DND-41 (cell line): ENCODE measurements around the gene EDIL3.

Source experiments
- ATAC-seq: fragments of 200-7000 bp; cut with Tn5 transposase; 3 replicates; pipeline ENCODE4 v1.9.1; 2021; ENCODE audit warnings: low read depth; ENCODE audit not compliant: insufficient read depth
- DNase-seq: peaks from one replicate; pipeline ENCODE4 v3.0.0-alpha.2; 2020
- H2AFZ ChIP-seq: 2 replicates; pipeline ENCODE4 v1.6.0; 2012; ENCODE audit warnings: low read depth, low read length
- H3K27ac ChIP-seq: 2 replicates; pipeline ENCODE4 v1.5.1; 2012; ENCODE audit warnings: low read length, inconsistent platforms
- H3K27me3 ChIP-seq: fragments of 200-600 bp; sonication (generic); 2 replicates; pipeline ENCODE4 v1.6.0; 2012; ENCODE audit warnings: low read length, mild to moderate bottlenecking, inconsistent platforms; ENCODE audit not compliant: insufficient read depth, poor library complexity
- H3K36me3 ChIP-seq: 2 replicates; pipeline ENCODE4 v1.5.1; 2012; ENCODE audit warnings: low read length, inconsistent platforms; ENCODE audit not compliant: insufficient read depth
- H3K4me1 ChIP-seq: 2 replicates; pipeline ENCODE4 v1.5.1; 2012; ENCODE audit warnings: mild to moderate bottlenecking, low read length; ENCODE audit not compliant: insufficient read depth
- H3K4me2 ChIP-seq: 2 replicates; pipeline ENCODE4 v1.6.0; 2012; ENCODE audit warnings: mild to moderate bottlenecking, moderate library complexity, low read length, inconsistent platforms; ENCODE audit not compliant: insufficient read depth
- H3K4me3 ChIP-seq, 2 experiments: fragments of 200-600 bp in 1 of 2; shearing (Covaris generic) in 1 of 2; 2 replicates each; pipeline ENCODE4 v1.5.1; 2012 to 2016; ENCODE audit warnings: inconsistent platforms in 2 of 2, low read length in 2 of 2, mild to moderate bottlenecking in 2 of 2, low read depth in 1 of 2, moderate library complexity in 1 of 2
- H3K79me2 ChIP-seq: 2 replicates; pipeline ENCODE4 v1.6.0; 2012; ENCODE audit warnings: low read length, inconsistent platforms; ENCODE audit not compliant: insufficient read depth
- H3K9ac ChIP-seq: 2 replicates; pipeline ENCODE4 v1.6.0; 2012; ENCODE audit warnings: low read depth, mild to moderate bottlenecking, inconsistent platforms, low read length, moderate library complexity
- H3K9me3 ChIP-seq: 2 replicates; pipeline ENCODE4 v1.5.1; 2012; ENCODE audit warnings: low read length, moderate library complexity, mild to moderate bottlenecking, inconsistent platforms; ENCODE audit not compliant: insufficient read depth, severe bottlenecking
- H4K20me1 ChIP-seq: 2 replicates; pipeline ENCODE4 v1.6.0; 2012; ENCODE audit warnings: low read length; ENCODE audit not compliant: insufficient read depth
- CTCF ChIP-seq: IDR thresholded peaks from 2 replicates; pipeline ENCODE4 v1.5.1; 2012; ENCODE audit warnings: borderline replicate concordance, low read length, moderate library complexity, mild to moderate bottlenecking; ENCODE audit not compliant: poor library complexity, severe bottlenecking; ENCODE audit errors: extremely low read depth
- EZH2 ChIP-seq: IDR thresholded peaks from 3 replicates; pipeline ENCODE4 v1.6.1; 2012; ENCODE audit warnings: borderline replicate concordance, low read depth, mild to moderate bottlenecking, moderate library complexity, low read length, inconsistent platforms; ENCODE audit not compliant: severe bottlenecking

The EDIL3 gene

GRCh38 chr5:84285641-84286637 lies 98.7 kb downstream of the EDIL3 start:
- H3K27ac ChIP-seq: no peak overlapping the region
- no peaks in the 10 kb centered on the region for H3K36me3 ChIP-seq
- H3K4me1 ChIP-seq: no peaks in the 10 kb centered on the region
- TF ChIP-seq EZH2: no peak
- no peak for TF ChIP-seq CTCF
- H2AFZ ChIP-seq: no peak overlapping the region
- no peaks in the 10 kb centered on the region for H3K79me2 ChIP-seq
- no peak overlapping the region for H3K4me2 ChIP-seq
- no peak for ATAC-seq
- no peaks in the 10 kb centered on the region for H3K9me3 ChIP-seq
- no peaks in the 10 kb centered on the region for H3K27me3 ChIP-seq
- H4K20me1 ChIP-seq: no peaks in the 10 kb centered on the region
- H3K4me3 ChIP-seq: no peak overlapping the region
- no peak overlapping the region for H3K9ac ChIP-seq
- no peak for DNase-seq

- H3K27ac ChIP-seq: no peak overlapping the region
Observed at GRCh38 chr5:84281383-84281782, 103.3 kb downstream of the EDIL3 start.

GRCh38 chr5:84279234-84279633 lies 105.4 kb downstream of the EDIL3 start:
- H2AFZ ChIP-seq: no peak overlapping the region
- H3K36me3 ChIP-seq: no peaks in the 10 kb centered on the region
- H3K4me3 ChIP-seq: no peak overlapping the region
- H3K9ac ChIP-seq: no peak overlapping the region
- H3K79me2 ChIP-seq: no peaks in the 10 kb centered on the region
- ATAC-seq: no peak
- H3K9me3 ChIP-seq: no peaks in the 10 kb centered on the region
- no peaks in the 10 kb centered on the region for H3K4me1 ChIP-seq
- H4K20me1 ChIP-seq: no peaks in the 10 kb centered on the region
- no peaks in the 10 kb centered on the region for H3K27me3 ChIP-seq
- DNase-seq: no peak
- H3K27ac ChIP-seq: no peak overlapping the region
- TF ChIP-seq CTCF (no peak), EZH2 (no peak)
- no peak overlapping the region for H3K4me2 ChIP-seq

More at GRCh38 chr5:84281383-84281782, 103.3 kb downstream of the EDIL3 start:
- Histone ChIP-seq H4K20me1 (no peaks in the 10 kb centered on the region), H3K27me3 (no peaks in the 10 kb centered on the region), H3K79me2 (no peaks in the 10 kb centered on the region), H3K4me1 (no peaks in the 10 kb centered on the region), H3K36me3 (no peaks in the 10 kb centered on the region), H3K9me3 (no peaks in the 10 kb centered on the region), H2AFZ (no peak overlapping the region), H3K9ac (no peak overlapping the region), H3K4me3 (no peak overlapping the region), H3K4me2 (no peak overlapping the region)
- TF ChIP-seq CTCF: no peak
- no peak for TF ChIP-seq EZH2
- no peak for DNase-seq
- no peak for ATAC-seq
